ENCODE measurements around the gene CFAP251.

- no peak for TF ChIP-seq POLR2A (IDR thresholded peaks at IDR 0.05)
- no peak for TF ChIP-seq CTCF (IDR thresholded peaks at IDR 0.05)
These were observed 39.6 kb downstream of the CFAP251 start for GRCh38 chr12:121957861-121958515.
